Measurements from ENCODE around the gene MUCL3.

DNA sequence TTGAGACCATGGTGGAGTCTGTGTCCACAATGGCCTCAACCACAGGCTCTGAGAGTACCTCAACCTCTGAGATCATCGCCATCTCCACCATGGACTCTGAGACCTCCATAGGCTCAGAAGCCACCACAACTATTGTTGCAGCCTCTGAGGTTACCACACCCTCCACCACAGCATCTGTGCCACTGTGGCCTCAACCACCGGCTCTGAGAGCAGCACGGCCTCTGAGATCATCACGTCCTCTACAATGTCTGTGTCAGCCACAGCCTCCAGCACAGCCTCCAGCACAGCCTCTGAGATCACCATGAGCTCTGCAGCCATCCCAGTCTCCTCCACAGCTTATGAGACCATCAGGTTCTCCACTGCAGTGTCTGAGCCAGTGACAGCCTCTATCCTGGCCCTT, 23.3 kb downstream of the MUCL3 start:
- TF ChIP-seq CTCF (optimal IDR thresholded peaks at IDR 0.05 in 1 of 3, IDR thresholded peaks at IDR 0.05 in 1 of 3, conservative IDR thresholded peaks at IDR 0.05 in 1 of 3; ENCODE audit: extremely low read depth in 1 of 3, insufficient read depth in 2 of 3, low read length in 3 of 3) (no peak), EZH2 (IDR thresholded peaks at IDR 0.05; ENCODE audit: low read length) (no peak)

Measured in keratinocyte (primary cell).